Erythroblast (primary cell): Measurements from ENCODE around the gene GPR173.

Experiments used
- GATA1 ChIP-seq: IDR thresholded peaks from 2 replicates; pipeline ENCODE4 v1.6.1; 2011; ENCODE audit warnings: low read depth, mild to moderate bottlenecking, control low read depth, low read length, moderate library complexity
- POLR2A ChIP-seq: IDR thresholded peaks from 2 replicates; pipeline ENCODE4 v1.6.1; 2011; ENCODE audit warnings: mild to moderate bottlenecking, low read length

GRCh38 chrX:53114864-53115549, 66.4 kb downstream of the GPR173 start:
- TF ChIP-seq POLR2A, result no peak
- TF ChIP-seq GATA1, result no peak
